ENCODE data around the gene RAB8B.

The RAB8B gene

DNA sequence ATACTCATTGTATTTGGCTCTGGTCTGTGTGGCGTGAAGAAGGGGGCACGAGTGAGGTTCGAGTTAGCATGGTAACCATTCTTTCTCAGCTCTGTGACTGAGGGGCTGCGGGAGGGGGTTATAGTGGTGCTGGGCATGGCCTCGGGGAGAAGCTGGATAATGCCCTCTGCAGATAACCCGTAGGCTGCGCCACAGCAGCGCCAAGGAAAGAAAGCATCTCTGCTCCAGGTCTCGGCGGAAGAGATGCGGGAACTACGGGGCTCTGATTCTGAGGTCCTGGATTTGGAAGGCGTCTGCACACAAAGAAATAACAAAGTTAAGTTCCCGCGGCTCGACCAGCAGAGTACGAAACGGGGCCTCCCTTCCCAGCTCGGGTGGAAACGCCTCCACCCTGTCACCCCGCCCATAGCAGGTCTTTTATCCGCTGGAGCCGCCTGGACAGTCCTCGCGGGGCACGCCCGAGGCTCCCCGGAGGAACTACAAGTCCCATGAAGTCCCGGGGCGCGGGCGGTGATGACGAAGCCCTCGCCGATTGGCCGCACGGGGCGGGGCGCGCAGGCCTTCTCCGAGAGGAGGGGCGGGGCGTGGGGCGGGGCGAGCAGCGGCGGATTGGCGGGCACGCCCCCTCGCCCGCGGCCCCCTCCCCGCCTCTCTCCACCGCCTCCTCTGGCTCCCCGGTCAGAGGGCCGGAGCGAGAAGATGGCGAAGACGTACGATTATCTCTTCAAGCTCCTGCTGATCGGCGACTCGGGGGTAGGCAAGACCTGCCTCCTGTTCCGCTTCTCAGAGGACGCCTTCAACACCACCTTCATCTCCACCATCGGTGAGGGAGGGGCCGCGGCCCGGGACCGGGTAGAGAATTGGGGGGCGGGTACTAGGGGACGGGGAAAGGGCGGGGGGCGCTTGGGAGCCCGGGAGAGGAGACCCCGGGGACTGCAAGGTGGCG is at the start of gene RAB8B:
Gene RAB8B (plus strand): TSS at position 681 of the 946 bp plus-strand sequence. CDS start 19 bp downstream, at position 700.
- peak; percentile 98 for DNase-seq (ENCODE audit: low read depth)

DNA sequence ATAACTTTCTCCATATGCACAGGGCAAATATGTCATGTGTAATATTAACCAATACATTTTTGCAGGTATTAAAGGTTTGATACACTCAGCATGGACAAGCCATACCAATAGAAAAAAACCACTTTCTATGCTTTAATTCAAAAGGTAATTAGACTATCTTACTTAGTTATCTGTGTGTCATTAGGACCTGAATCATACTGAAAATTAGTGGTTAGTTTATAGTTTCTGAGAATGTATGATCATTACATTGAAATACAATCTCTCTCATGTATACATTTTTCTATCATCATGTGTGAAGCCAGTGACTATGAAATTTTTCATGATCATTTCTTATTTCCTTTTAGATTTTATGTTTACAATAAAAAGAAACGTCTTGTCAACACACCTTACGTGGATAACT is 48.5 kb upstream of the RAB8B start:
- DNase-seq (ENCODE audit: low read depth), result no peak

DNA sequence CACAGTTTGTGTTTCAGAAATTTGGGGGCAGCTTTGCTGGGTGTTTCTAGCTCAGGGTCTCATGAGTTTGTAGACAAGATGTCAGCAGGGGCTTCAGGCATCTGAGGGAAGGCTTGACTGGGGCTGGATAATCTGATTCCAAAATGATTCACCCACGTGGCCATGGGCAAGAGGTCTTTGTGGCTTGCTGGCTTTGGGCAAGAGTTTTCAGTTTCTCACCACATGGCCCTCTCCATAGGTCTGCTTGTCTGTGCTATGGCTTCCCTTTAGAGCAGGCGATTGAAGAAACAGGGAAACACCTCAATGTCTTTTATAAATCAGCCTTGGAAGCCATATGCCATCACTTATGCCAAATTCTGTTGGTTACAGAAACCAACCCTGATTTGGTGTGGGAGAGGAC is 44.0 kb upstream of the RAB8B start:
- DNase-seq (ENCODE audit: low read depth), result no peak

DNA sequence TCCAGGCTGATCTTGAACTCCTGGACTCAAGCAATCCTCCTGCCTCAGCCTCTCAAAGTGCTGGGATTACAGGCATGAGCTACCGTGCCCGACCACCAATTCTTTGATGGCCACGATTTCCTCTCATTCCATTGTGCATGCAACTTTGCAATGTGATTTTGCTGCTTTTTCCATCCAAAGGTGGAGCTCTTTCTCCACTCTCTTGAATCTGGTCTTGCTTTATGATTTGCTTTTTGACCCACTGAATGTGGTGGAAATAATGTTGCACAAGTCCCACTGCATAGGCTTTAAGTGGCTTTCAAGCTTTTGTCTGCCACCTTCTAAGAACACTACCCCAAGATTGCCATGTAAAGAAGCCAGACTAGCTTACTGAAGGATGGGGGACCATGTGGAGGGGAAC is 42.7 kb upstream of the RAB8B start:
- DNase-seq (ENCODE audit: low read depth), result no peak

DNA sequence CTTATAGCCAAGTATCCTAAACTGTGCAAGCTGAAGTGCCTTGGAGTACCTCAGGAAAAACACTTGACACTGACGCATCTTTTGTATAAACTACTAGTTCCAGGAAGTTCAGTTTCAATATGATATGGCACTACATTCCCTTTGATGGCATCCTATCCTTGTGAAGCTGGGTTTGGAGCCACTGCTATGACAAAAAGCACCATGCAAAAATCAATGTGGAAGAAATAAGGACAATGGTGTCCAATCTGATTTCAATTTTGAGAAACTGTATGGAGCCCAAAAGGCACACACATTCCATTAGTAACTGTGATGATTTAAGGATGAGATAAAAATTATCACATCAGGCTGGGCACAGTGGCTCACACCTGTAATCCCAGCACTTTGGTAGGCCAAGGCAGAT is 37.7 kb upstream of the RAB8B start:
- DNase-seq (ENCODE audit: low read depth), result no peak

DNA sequence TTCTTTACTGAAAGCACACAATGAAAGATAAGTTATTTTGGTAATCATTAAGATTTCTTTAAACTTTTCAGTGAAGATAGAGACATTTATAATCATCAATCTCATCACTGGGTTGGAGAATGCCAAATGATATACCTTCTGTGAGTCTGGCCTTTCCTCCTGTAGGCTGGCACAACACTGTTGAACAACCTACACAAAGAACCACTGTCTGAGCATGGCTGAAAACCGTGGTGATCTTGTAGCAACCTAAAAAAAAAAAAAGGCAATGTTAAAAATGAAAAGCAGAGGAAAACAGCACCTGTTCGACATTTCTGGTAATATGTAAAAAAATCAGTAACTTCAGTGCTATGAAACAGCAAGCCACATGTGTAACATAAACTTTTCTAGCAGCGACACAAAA is 33.9 kb upstream of the RAB8B start:
- DNase-seq (ENCODE audit: low read depth), result no peak

DNA sequence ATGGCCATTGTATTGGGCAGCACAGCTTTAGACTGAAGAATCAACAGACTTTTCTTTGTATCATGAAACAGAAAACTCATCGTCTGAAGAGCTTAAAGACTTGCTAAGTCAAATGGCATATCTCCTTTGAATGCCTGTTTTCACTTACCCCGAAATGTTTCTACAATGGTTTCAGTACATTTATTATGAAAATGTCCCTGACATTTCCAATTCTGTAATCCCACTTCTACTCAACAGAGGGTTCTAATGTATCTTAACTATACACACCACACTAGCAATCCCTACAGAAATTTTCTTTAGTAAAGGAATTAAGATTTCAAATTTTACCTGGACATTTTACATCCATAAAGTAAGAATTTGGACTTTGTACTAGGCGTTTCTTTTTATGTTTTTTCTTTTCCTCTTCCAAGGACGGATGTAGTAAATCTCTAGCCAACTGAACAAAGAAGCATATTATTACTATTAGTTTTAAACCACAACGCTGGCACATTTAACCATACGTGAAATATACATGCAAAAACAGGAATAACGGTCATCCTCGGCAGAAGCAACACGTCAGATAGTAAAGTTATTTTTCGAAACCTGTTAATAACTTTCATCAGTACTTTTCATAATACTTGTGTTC is 33.2 kb upstream of the RAB8B start:
- DNase-seq (ENCODE audit: low read depth), result no peak

DNA sequence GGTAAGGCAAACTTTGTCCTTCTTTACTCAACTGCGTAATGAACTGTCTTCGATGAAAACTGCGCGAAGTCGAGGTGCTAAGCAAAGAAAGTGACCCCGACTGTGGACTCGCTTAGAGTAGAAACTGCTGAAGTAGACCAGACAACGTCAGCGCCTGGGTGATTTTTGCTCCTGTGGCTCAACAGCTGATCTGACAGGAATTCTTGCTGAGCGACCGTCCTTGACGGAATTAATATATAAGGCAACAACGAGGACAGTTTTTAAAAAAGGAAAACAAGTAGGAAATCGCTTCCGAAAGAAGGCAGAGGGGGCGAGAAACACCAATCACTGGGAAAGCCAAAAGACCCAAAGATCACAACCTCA is 32.7 kb upstream of the RAB8B start:
- DNase-seq (ENCODE audit: low read depth), result no peak

DNA sequence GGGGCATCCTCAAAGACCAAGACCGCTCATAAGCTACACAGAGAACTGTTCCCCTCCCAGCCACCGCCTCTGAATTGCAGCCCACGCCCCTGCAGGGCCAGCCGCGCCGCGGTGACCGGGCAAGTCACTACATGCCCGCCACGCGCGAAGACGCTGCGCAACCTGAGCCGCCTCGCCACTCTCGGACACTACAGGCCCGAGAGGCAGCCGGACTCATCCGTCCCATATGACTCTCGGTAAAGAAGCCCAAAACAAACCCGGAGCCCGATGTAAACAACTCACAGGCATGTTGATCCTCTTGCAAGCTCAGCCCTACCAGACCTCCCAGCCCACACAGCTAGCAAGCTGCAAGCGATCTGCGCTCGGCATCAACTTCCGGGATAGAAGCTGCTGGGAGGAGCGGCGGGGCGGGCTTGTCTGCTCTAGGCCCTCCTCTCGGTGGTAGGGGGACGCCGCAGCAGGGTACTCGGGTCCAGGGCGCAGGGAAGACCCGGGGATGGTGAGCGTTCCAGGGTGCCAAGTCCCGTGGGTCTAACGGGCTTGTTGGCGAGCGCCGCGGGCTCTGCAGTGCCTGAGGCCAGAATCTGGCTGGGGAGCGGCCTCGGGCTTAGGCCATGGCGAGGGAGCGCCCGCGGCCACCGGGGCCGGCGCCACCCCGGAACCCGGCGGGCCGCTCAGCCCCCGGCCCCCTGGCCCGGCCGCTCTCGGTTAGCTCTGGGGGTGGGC is 32.1 kb upstream of the RAB8B start, which contains the start of gene RPS27L:
Gene RPS27L (minus strand): TSS at position 360 of the 726 bp plus-strand sequence. CDS start 72 bp downstream, at position 288.
- peak; percentile 74 for DNase-seq (ENCODE audit: low read depth)

DNA sequence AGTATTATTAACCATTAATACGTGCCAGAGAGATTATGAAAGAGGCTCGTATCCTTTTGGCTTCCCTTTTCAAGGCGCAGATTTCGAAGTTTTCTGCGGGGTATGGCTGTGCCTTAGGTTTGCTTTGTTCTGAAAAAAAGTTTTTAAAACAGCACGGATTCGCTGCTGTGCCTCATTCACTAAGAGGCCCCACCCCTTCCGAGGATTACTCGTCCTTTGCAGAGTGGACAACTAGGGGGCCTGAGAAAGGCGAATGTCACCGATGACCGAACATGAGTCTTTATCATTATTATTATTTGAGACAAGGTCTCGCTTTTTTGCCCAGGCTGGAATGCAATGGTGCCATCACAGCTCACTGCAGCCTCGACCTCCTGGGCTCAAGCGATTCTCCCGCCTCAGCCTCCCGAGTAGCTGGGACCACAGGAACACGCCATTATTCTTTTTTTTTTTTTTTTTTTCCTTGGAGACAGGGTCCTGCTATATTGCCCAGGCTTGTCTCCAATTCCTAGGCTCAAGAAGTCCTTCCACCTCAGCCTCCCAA is 31.4 kb upstream of the RAB8B start:
- DNase-seq (ENCODE audit: low read depth), result no peak

DNA sequence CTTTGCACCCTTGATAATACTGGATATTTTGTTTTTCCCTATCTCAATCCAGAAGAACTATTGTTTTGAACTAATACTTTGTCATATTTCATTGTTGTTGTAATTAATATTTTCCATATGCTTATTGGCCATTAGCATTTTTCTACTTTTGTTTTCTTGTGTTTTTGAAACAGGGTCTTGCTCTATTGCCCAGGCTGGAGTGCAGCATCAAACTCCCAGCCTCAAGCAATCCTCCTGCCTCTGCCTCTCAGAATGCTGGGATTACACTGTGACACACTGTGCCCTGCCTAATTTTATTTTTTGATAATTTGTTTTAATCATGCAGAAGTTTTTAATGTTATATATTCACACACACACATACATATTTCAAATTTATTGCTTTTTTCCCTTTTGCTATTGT is 28.8 kb upstream of the RAB8B start:
- no peak for DNase-seq (ENCODE audit: low read depth)

DNA sequence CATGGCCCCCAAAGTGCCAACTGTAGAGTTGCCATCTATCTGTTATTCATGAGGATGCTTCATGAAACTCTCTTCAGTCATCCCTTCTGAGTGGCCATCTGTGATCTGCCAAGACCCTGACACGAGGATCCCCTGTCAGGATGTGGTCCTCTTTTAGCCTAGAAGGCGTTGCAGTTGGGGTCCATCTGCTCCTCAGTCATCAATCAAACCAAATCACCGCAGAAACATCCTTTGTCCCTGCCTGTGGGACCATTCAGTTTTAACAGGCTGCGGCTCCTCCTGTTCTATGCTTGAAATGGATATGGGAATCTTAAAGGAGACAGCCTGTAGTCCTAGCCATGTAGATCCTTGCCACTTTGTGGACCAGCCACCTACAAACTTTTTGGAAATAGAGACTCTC is 26.2 kb upstream of the RAB8B start:
- DNase-seq (ENCODE audit: low read depth), result no peak

DNA sequence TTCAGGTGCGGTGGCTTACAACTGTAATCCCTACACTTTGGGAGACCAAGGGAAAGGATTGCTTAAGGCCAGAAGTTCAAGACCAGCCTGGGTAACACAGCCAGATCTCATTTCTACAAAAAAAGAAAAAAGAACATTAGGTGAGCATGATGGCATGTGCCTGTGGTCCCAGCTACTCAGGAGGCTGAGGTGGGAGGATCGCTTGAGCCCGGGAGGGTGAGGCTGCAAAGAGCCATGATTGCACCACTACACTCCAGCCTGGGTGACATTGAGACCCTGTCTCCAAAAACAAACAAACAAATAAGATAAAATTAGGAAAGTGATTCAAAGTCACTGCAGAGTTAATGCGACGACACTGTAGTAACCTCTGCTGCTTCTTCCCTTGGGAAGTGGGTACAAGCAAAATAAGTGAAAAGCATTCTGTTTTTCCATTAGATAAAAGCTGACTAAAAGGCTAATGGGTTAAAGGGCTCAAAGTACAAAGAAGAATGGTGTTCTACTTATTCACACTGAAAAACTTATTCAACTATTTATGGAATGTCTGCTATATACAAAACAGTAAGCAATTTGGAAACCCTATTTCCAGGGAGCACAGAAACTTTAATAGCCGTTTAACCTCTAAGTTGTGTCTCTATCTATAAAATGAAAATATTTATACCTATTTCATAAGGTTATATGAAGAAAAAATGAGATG is 24.1 kb upstream of the RAB8B start:
- no peak for DNase-seq (ENCODE audit: low read depth)

DNA sequence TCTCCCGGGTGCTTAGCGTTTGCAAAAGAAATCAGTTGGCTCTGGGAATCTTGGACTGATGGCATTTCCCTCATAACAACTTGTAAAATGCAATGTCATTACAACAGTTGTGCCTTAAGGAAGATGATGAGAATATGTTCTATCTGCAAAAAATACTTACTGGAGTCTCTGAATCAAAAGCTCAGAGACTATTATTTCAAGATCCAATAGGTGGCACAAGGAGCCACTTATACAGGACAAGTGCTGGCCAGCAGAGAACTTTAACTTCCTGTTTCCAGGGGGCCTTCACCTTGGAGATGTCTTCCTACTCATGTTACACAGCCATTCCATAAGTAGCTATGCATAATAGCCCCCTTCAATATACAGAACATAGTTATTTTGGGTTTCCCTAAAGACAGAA is 23.2 kb upstream of the RAB8B start:
- DNase-seq (ENCODE audit: low read depth), result no peak

DNA sequence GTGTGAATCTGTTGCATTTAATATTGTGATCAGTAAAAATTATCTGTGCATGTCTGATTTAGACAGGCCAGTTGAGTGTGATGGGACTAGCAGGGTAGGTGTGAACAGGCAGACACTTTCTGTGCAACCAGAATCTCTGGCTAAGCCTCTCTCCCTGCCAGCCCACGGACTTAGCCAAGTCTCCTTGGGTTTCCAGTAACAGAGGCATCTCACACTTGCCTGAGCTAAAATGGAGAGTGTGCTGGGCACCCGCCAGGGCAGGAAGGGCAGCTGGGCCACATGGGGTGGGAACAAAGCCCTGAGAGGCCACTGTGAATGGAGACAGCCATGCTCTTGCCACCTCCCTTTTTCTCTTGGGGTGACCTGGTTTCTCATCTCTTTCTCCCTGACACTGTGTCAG is 19.6 kb upstream of the RAB8B start:
- no peak for DNase-seq (ENCODE audit: low read depth)

DNA sequence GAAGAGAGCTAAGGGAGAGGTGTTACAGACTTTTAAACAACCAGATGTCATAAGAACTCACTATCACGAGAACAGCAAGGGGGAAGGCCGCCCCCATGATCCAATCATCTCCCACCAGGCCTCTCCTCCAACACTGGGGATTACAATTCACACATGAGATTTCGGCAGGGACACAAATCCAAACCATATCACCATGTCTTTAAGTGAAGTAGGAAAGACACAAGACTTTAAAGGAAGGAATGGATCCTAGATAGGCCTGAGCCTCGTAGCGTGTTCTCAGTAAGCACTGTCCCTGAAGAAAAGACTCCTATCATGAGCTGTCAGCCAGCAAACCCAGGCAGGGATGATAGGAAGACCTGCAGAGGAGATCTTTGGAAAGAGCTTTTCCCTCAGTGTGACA is 17.0 kb upstream of the RAB8B start:
- no peak for DNase-seq (ENCODE audit: low read depth)

DNA sequence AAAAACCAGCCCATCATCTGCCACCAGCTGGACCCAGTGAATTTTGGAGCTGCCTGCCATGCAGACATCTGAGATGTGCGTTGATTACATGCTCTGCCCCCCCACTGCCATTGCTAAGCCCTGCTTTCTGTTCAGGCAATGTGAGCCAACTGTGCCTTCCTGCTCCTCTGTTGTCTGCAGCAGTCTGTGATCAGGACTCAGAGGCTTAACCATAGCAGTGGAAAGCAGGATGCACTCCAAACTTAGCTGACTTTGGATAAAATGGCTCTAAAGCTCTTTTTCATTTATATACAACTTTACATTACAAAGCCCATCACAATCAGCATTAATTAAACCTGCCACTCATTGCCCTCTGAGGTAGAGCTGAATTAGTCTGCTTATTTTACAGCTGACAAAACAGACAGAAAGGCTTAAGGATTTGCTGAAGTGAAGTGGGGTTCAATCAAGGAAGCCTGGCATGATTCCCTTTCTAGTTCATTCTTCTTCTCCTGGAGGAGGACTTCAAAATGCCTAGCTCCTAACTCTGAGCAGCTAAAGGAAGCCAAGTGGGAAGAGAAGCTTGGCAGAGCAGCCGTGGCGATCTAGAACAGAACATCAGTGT is 16.5 kb upstream of the RAB8B start:
- DNase-seq (ENCODE audit: low read depth), result no peak

DNA sequence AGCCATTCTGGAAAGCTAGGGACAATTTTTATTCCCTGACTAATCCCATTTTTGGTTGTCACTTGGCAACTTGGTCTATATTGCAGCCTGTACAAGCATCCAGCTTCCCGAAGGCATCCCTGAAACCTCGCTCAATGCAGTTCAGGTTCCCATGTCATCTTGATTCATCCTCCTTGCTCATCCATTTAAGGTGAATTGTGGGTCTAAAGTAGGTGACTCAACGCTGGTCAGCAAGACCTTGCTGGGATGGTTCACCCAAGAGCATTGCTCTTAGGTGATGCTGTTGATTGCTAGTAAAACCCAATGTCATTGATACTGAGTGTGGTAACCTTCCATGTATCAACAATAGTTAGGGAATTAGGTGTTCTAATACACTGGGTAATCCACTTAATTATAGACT is 13.1 kb upstream of the RAB8B start:
- no peak for DNase-seq (ENCODE audit: low read depth)

DNA sequence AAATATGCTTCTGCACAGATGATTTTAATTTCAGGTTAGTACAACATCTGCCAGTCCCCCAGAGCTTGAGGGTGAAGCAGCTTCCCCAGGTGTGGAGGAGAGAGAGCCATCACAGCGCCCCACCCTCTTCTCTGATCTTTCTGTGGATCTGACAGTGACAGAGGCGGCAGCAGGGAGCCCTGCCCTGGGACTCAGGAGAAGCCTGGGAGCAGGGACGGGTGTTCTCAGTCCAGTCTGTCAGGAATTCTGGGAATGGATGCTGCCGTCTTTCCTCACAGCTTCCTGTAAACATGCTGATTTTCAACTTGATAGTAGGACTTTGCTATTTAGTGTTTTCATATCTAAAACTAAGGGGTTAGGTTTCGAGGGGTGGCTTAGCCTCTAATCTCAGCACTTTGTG is 11.4 kb upstream of the RAB8B start:
- no peak for DNase-seq (ENCODE audit: low read depth)

DNA sequence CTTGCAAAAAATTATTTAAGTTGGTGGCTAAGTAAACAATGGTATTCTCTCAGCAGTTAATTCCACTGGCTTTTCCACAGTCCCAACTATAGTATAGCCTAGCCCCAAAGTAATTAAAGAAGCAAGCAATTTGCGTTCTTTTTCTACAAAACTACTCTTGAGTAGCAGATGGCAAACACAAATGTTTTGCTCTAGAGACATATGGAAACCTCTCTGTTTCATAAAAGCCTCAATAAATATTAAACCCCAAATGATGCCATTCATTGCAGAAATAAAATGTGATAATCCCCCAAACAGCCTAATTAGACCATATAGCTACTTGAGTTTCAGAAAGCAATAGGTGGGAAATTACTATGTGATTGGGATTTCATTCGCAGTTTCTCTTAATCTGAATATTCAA is 8.7 kb upstream of the RAB8B start:
- DNase-seq (ENCODE audit: low read depth), result no peak

DNA sequence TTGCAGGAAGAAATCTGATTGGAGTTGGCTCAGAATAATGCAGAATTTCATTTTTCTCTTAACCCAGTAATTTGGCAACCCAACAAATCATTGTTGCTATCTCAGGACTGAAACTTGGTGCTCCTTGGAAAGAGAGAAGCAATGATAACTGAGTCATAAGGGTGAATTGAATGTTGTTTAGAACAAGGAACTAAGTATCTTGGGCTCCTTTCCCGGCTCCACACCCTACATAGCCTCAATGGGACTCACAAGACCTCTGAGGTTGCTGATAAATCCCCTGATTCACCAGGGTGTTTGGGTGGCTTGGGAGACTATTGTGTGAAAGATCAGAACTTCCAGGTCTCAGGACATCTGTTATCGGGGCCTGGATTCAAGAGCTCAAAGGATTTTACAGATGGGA is 7.8 kb upstream of the RAB8B start:
- no peak for DNase-seq (ENCODE audit: low read depth)

DNA sequence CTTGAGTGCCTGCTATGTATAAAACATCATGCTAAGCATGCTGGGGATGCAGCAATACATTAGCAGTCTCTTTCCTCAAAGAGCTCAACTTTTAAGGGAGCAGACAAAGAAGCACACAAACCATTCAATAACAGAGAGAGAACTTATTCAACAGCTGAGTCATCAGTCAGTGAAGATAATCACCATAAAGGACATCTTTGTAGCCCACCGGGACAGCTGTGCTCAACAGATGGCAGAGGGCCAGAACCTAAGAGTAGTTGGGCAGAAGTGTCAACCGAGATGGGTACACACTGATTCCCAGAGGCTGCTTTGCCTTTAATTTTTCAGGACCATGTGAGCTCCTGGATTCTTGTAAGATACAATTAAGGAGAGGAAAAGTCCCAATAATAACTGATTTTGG is 4.2 kb upstream of the RAB8B start:
- no peak for DNase-seq (ENCODE audit: low read depth)

Measured in stimulated activated CD8-positive, alpha-beta memory T cell treated with anti-CD3 and anti-CD28 coated beads, Interleukin-12 subunit alpha, Interleukin-12 subunit beta, amount 100 ng/mL, for 4 hours (primary cell).